Panc1 (cell line): ENCODE data around the gene SORL1. TPM values are rescaled to one million over a fixed set of nuclear protein-coding genes. Genes with fewer than 3 reads are reported as not detected.

Source experiments
- ATAC-seq: fragments of 200-7000 bp; cut with Tn5 transposase; 2 replicates; pipeline ENCODE4 v1.9.1; 2020; ENCODE audit warnings: mild to moderate bottlenecking, moderate library complexity
- BruUV-seq: library from RNA; stranded (reverse); fragments of 400-500 nt; replicated peaks from 2 replicates; lab custom pipeline; 2021; lab: Mats Ljungman, UMichigan
- CTCF ChIA-PET: fragments of 300-600 bp; sonication (Branson Sonifier 250); formaldehyde crosslinking; loops from one replicate; lab custom pipeline; 2022; ENCODE audit warnings: antibody characterized with exemption; lab: Charles Lee
- POLR2A ChIA-PET: fragments of 300-600 bp; sonication (Branson Sonifier 250); formaldehyde crosslinking; loops from one replicate; lab custom pipeline; 2022; ENCODE audit warnings: antibody characterized with exemption; lab: Charles Lee
- DNase-seq: peaks from one replicate; pipeline ENCODE4 v3.0.0-alpha.2; 2010; ENCODE audit warnings: low read depth, low spot score
- H3K27ac ChIP-seq: 2 replicates; pipeline ENCODE4 v1.5.1; 2011; ENCODE audit warnings: mild to moderate bottlenecking, low read length, inconsistent platforms
- H3K27me3 ChIP-seq: fragments of 200-500 bp; sonication (Bioruptor generic); 2 replicates; pipeline ENCODE4 v1.6.0; 2014; ENCODE audit warnings: low read length, inconsistent platforms; ENCODE audit not compliant: control insufficient read depth, insufficient read depth
- H3K36me3 ChIP-seq: fragments of 200-500 bp; sonication (Bioruptor generic); 2 replicates; pipeline ENCODE4 v1.5.1; 2014; ENCODE audit warnings: inconsistent platforms, mild to moderate bottlenecking, low read length, moderate library complexity; ENCODE audit not compliant: control insufficient read depth, insufficient read depth
- H3K4me1 ChIP-seq: 2 replicates; pipeline ENCODE4 v1.5.1; 2011; ENCODE audit warnings: inconsistent platforms, mild to moderate bottlenecking, low read length, moderate library complexity; ENCODE audit not compliant: control insufficient read depth, insufficient read depth
- H3K4me3 ChIP-seq, 2 experiments: 2 replicates each; pipeline ENCODE4 v1.5.1; 2011 to 2012; ENCODE audit warnings: low read depth in 2 of 2, low read length in 2 of 2, mild to moderate bottlenecking in 2 of 2, inconsistent platforms in 1 of 2, moderate library complexity in 1 of 2
- H3K9me3 ChIP-seq: fragments of 200-500 bp; sonication (Bioruptor generic); 2 replicates; pipeline ENCODE4 v1.5.1; 2014; ENCODE audit warnings: low read depth, mild to moderate bottlenecking, inconsistent platforms, low read length, moderate library complexity; ENCODE audit not compliant: control insufficient read depth, insufficient read depth
- POLR2AphosphoS5 ChIP-seq: IDR thresholded peaks from 2 replicates; pipeline ENCODE4 v1.6.1; 2012; ENCODE audit warnings: mild to moderate bottlenecking, low read depth, low read length, moderate library complexity
- REST ChIP-seq, 2 experiments: IDR thresholded peaks; 2 replicates each; pipeline ENCODE4 v1.6.1; 2011 to 2012; ENCODE audit warnings: low read depth in 2 of 2, control low read depth in 1 of 2, low read length in 1 of 2, mild to moderate bottlenecking in 1 of 2, moderate library complexity in 1 of 2; ENCODE audit not compliant: insufficient read depth in 1 of 2
- SIN3A ChIP-seq: IDR thresholded peaks from 2 replicates; pipeline ENCODE4 v1.6.1; 2012; ENCODE audit warnings: low read depth, mild to moderate bottlenecking, low read length, moderate library complexity, borderline replicate concordance; ENCODE audit not compliant: insufficient read depth
- TCF7L2 ChIP-seq: IDR thresholded peaks from 2 replicates; pipeline ENCODE4 v1.6.1; 2011; ENCODE audit warnings: mild to moderate bottlenecking, low read depth, low read length, inconsistent platforms
- in situ Hi-C: cut with HindIII; loops from 2 replicates; pipeline ENCODE4 v1.10.0; 2016; ENCODE audit warnings: low sequenced_read_pairs, low pct_unique_long_range_greater_than_20kb
- intact Hi-C: fragments of 100-400 bp; cut with micrococcal nuclease; formaldehyde crosslinking; loops from one replicate; pipeline ENCODE4 v1.10.0; 2022; ENCODE audit not compliant: unreplicated experiment
- total RNA-seq: library from RNA; stranded (reverse); gene quantifications from one replicate; pipeline ENCODE4 v1.2.1, GENCODE V29; 2021; ENCODE audit not compliant: unreplicated experiment
- TF ChIP-seq, protein P1 (sequence below): fragments of 450-650 bp; IDR thresholded peaks from 2 replicates; pipeline ENCODE4 v1.5.1; 2017; ENCODE audit warnings: mild to moderate bottlenecking

The SORL1 gene
- total RNA-seq, 1 experiment from 2014 or later: 36.3 TPM

DNA sequence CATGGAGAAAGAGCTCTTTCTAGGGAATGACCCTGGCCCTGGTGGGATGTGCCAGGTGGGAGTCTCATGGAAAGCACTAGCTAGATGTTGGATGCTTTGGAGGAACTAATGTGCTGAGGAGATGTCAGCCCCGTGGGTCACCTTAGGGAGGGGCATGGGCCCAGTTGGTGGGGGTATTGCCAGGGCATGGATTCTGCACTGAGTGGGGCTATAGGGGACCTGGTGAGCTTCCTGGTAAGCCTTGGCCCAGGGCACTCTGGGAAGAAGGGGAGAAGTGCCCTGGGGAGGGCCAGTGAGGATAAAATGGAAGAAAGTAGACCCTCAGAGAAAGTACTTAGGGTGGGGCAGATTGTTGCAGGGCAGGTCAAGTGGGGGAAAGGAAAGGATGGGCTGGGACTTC is 65.9 kb downstream of the SORL1 start:
- ChIA-PET POLR2A (no interaction called here), CTCF (no interaction called here)
- TF ChIP-seq REST (IDR thresholded peaks at IDR 0.05; ENCODE audit: insufficient read depth in 1 of 2, low read depth in 2 of 2, low read length in 1 of 2): no peak
- TF ChIP-seq, protein P1, sequence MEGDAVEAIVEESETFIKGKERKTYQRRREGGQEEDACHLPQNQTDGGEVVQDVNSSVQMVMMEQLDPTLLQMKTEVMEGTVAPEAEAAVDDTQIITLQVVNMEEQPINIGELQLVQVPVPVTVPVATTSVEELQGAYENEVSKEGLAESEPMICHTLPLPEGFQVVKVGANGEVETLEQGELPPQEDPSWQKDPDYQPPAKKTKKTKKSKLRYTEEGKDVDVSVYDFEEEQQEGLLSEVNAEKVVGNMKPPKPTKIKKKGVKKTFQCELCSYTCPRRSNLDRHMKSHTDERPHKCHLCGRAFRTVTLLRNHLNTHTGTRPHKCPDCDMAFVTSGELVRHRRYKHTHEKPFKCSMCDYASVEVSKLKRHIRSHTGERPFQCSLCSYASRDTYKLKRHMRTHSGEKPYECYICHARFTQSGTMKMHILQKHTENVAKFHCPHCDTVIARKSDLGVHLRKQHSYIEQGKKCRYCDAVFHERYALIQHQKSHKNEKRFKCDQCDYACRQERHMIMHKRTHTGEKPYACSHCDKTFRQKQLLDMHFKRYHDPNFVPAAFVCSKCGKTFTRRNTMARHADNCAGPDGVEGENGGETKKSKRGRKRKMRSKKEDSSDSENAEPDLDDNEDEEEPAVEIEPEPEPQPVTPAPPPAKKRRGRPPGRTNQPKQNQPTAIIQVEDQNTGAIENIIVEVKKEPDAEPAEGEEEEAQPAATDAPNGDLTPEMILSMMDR: no peak
- no peak for TF ChIP-seq TCF7L2
- no peak for TF ChIP-seq SIN3A
- ATAC-seq (no peak), DNase-seq (no peak)
- no peak overlapping the region for H3K4me3 ChIP-seq
- H3K4me1 ChIP-seq: no peaks in the 10 kb centered on the region
- no TSS peak for BruUV-seq
- no peaks in the 10 kb centered on the region for H3K27me3 ChIP-seq
- H3K9me3 ChIP-seq: no peaks in the 10 kb centered on the region
- in situ Hi-C loops: no loop called here
- intact Hi-C loops: no loop called here
- no peak overlapping the region for H3K27ac ChIP-seq
- no peaks in the 10 kb centered on the region for H3K36me3 ChIP-seq

- ATAC-seq: no peak
- ChIA-PET POLR2A (no interaction called here), CTCF (no interaction called here)
- no peak for TF ChIP-seq POLR2AphosphoS5
- TF ChIP-seq TCF7L2: no peak
- TF ChIP-seq, protein P1: no peak
- no peak for TF ChIP-seq SIN3A
- TF ChIP-seq REST (IDR thresholded peaks at IDR 0.05; ENCODE audit: insufficient read depth in 1 of 2, low read depth in 2 of 2, low read length in 1 of 2): no peak
- H3K4me3 ChIP-seq: no peak overlapping the region
- BruUV-seq: no TSS peak
- H3K27ac ChIP-seq: no peak overlapping the region
- peaks cover 11% of the 10 kb centered on the region; the same call in 1 of the 2 replicates for H3K9me3 ChIP-seq
- no peaks in the 10 kb centered on the region for H3K27me3 ChIP-seq
- no peak for DNase-seq
- H3K36me3 ChIP-seq: no peaks in the 10 kb centered on the region
- intact Hi-C loops (no loop called here), in situ Hi-C loops (no loop called here)
- H3K4me1 ChIP-seq: no peaks in the 10 kb centered on the region
These were observed 68.4 kb downstream of the SORL1 start for GRCh38 chr11:121520243-121521144.
